ENCODE data around the gene TRAM2.
A peak's percentile ranks its signal among the peaks of the same experiment; 100 is the strongest.

TRAM2 gene

DNA sequence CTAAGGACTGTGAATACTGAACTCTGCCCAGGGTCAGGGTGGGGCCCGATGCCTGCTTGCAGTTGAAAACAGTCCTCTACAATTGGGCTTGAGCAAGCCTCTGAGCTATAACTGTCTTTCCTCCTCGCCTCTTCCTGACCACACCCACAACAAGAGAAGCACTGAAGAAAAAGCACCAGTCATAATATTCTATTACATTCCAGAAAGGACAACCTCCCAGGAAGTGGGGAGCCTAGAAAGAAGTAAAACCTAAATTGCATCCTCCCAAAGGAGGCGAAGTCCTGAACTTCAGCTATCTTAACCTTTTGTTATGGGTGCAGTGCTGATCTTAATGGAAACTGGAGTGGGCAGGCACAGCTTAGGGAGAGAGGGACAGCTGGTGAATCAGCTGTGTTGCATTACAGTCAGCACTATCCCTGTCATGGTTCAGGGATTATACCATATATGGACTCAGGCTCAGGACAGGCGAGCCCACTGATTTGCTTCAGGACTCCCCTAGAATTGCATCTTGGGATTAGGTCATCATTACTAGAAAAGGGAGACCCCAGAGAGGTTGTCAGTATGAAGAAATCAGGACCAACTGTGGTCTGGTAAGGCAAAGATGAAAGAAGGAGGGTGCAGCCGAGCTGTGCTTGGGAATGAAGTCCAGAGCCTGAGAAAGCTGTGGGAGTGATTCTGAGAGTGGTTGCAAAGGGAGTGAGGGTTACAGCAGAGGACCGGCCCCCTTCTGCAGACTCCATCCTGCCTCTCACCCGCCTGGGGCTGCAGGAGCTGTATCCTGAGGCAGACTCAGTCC is 18.3 kb upstream of the TRAM2 start:
- TF ChIP-seq, protein P1, sequence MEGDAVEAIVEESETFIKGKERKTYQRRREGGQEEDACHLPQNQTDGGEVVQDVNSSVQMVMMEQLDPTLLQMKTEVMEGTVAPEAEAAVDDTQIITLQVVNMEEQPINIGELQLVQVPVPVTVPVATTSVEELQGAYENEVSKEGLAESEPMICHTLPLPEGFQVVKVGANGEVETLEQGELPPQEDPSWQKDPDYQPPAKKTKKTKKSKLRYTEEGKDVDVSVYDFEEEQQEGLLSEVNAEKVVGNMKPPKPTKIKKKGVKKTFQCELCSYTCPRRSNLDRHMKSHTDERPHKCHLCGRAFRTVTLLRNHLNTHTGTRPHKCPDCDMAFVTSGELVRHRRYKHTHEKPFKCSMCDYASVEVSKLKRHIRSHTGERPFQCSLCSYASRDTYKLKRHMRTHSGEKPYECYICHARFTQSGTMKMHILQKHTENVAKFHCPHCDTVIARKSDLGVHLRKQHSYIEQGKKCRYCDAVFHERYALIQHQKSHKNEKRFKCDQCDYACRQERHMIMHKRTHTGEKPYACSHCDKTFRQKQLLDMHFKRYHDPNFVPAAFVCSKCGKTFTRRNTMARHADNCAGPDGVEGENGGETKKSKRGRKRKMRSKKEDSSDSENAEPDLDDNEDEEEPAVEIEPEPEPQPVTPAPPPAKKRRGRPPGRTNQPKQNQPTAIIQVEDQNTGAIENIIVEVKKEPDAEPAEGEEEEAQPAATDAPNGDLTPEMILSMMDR (IDR thresholded peaks at IDR 0.05; ENCODE audit: low read depth, low read length), result no peak
- no peak overlapping the region for H3K4me3 ChIP-seq (ENCODE audit: low read depth, low read length)
- peak; percentile 92 for DNase-seq (ENCODE audit: low read depth, low spot score)
- in situ Hi-C loops (cut with HindIII; ENCODE audit: low sequenced_read_pairs), result no loop called here

DNA sequence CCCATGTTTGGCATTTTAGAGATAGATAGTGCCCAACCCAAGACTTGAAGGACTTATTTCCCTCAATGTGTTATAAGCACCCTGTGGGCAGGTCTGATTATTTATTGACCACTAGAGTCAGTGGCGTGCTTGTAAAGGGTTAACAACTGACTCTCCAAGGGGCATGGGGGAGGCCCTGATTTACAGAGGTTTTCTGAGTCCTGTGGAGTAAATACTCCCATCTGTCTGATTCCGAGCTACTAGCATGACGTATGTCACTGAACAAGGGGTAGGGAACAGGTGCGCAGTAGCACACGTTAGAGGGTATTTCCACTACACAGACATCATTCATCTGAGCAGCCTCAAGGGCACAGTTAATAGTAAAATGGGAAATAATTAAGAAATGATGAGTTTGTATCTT is 17.4 kb upstream of the TRAM2 start:
- no peak overlapping the region for H3K4me3 ChIP-seq (ENCODE audit: low read depth, low read length)
- no peak for DNase-seq (ENCODE audit: low read depth, low spot score)
- TF ChIP-seq, protein P1 (IDR thresholded peaks at IDR 0.05; ENCODE audit: low read depth, low read length), result no peak
- in situ Hi-C loops (cut with HindIII; ENCODE audit: low sequenced_read_pairs), result no loop called here

DNA sequence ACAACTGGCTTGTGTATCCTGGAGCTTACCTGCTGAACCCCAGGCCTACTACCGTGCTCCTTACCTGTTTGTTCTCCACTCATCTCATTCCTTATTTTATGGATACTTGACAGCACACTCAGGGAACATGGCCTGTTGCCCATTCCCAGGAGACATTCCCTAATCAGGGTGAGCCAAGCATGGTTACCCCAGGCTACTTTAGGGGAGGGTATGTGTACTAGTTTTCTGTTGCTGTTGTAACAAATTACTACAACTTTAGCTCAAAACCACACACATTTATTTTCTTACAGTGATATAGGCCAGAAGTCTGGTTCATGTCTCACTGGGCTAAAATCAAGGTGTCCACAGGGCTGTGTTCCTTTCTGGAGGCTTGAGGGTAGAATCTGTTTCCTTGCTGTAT is 15.0 kb upstream of the TRAM2 start:
- TF ChIP-seq, protein P1 (IDR thresholded peaks at IDR 0.05; ENCODE audit: low read depth, low read length), result no peak
- no peak overlapping the region for H3K4me3 ChIP-seq (ENCODE audit: low read depth, low read length)
- in situ Hi-C loops (cut with HindIII; ENCODE audit: low sequenced_read_pairs), result no loop called here
- DNase-seq (ENCODE audit: low read depth, low spot score), result no peak

DNA sequence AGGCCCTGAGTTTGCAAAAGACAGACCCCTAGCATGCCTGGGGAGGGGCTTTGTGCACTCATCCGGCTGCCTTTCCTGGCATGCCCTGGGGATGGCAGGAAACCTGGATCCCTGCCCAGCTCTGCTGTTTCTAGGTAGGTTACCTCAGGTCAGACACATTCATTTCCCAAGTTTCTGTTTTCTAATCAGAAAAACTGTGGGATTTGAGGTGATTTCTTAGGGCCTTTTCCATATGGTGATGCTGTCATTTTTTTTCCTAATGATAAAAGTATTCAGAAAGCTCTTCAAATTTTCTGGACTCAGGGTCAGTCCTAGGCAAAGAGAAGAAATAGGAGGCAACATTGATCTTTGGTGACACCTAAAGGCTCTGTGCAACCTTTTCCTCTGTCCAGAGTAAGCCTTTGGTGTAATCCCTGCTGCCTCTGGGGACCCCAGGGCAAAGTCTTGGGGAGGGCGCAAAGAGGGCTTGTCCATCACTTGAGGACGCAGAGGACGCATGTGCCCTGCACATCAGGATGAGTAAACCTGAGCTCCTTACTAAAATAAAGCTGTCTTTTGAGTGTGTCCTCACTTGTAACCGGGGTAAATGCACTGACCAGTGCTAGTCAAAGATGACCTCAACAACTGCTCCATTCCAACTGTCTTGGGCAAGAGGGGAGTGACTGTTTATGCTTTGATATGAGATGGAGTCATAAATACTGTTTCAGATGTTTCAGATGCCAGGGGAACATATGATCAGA is 13.5 kb upstream of the TRAM2 start:
- no peak overlapping the region for H3K4me3 ChIP-seq (ENCODE audit: low read depth, low read length)
- TF ChIP-seq, protein P1 (IDR thresholded peaks at IDR 0.05; ENCODE audit: low read depth, low read length), result no peak
- in situ Hi-C loops (cut with HindIII; ENCODE audit: low sequenced_read_pairs), result no loop called here
- DNase-seq (ENCODE audit: low read depth, low spot score), result no peak

DNA sequence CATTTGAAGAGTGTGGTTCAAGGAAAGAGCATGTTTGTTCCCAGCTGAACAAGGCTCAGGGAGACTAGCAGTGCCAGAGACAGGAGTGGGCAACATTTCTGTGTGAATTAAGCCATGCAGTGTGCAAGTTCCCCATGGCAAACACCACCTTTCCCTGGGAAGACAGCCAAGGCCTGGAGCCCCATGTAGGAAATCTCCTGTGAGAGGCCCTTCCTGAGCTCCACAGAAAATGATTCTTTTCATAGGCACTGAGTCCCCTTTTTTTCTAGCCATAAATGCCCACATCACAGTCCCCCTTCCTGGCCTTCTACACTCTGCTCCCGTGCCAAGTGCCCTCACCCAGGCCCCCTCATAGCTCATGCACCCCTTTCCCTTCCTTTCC is 11.8 kb upstream of the TRAM2 start:
- H3K4me3 ChIP-seq (ENCODE audit: low read depth, low read length), result no peak overlapping the region
- in situ Hi-C loops (cut with HindIII; ENCODE audit: low sequenced_read_pairs), result no loop called here
- no peak for DNase-seq (ENCODE audit: low read depth, low spot score)
- TF ChIP-seq, protein P1 (IDR thresholded peaks at IDR 0.05; ENCODE audit: low read depth, low read length), result no peak

DNA sequence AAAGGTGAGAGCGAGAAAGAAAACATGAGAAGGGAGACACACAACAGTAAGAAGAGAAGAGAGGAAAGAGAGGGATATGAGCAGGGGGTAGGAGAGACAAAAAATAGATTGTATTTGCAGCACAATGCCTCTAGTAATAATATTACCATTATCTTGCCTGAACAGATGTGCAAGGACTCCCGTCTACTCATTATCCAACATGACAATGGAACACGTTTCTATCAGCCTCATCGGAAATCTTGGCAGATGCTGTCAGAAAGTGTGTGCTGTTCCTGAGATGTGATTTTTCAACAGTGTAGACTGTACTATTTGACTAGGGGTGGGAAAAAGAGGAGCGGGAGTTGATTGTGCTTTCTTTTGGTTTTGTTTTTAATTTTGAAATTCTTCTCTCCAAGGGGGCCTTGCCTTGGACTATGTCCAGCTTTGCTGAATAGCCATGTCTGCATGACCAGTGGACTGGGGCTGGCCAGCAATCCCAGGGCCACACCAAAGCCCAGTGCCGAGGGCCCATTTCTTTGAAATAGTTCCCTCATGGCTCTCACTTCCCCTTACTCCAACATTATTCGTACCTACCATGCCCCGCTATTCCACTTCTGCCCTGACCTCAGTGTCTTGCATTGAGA is 11.3 kb upstream of the TRAM2 start:
- TF ChIP-seq, protein P1 (IDR thresholded peaks at IDR 0.05; ENCODE audit: low read depth, low read length), result no peak
- in situ Hi-C loops (cut with HindIII; ENCODE audit: low sequenced_read_pairs), result no loop called here
- DNase-seq (ENCODE audit: low read depth, low spot score), result no peak
- H3K4me3 ChIP-seq (ENCODE audit: low read depth, low read length), result no peak overlapping the region
